Measurements from ENCODE around the gene PAPOLA.

DNA sequence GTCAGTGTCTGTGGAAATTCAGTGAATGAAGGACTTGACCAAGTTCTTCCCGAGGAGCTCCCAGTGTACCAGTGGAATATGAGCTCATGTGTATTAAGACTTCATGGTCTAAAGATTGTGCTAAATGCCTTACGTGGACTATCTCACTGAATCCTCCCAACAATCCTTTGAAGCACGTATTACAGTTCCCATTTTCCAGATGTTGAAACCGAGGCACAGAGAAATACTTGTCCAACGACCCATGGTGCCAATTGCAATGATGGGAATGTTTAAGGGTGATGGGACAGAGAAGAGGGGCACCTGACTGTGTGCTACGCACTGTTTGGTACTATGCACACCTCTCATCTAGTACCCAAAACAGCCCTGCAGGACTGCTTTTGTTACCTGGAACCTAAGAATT is 77.2 kb downstream of the PAPOLA start:
- TF ChIP-seq CTCF (conservative IDR thresholded peaks at IDR 0.05; ENCODE audit: low read length): no peak
- no peak for TF ChIP-seq EZH2phosphoT487 (IDR thresholded peaks at IDR 0.05; ENCODE audit: borderline replicate concordance)
